Activated CD4-positive, alpha-beta T cell treated with anti-CD3 and anti-CD28 coated beads for 36 hours (primary cell): Measurements from ENCODE around the gene KIAA1217. TPM values are rescaled to one million over a fixed set of nuclear protein-coding genes. Genes with fewer than 3 reads are reported as not detected.

ENCODE experiments used
- ATAC-seq: fragments of 200-7000 bp; cut with Tn5 transposase; one replicate; pipeline ENCODE4 v1.10.0; 2021; ENCODE audit warnings: mild to moderate bottlenecking, moderate library complexity
- CTCF ChIA-PET: fragments of 350-600 bp; sonication (Branson Sonifier 250); formaldehyde crosslinking; loops from one replicate; lab custom pipeline; 2021; ENCODE audit warnings: antibody characterized with exemption; lab: Charles Lee
- POLR2A ChIA-PET: fragments of 350-600 bp; sonication (Branson Sonifier 250); formaldehyde crosslinking; loops from one replicate; lab custom pipeline; 2021; ENCODE audit warnings: antibody characterized with exemption, inconsistent platforms; lab: Charles Lee
- DNase-seq: peaks from one replicate; pipeline ENCODE4 v3.0.0-alpha.2; 2020
- H3K27ac Mint-ChIP-seq: one replicate; pipeline ENCODE4 v1.8.0; 2021; ENCODE audit warnings: mixed read lengths
- H3K27me3 Mint-ChIP-seq: one replicate; pipeline ENCODE4 v1.8.0; 2021; ENCODE audit warnings: mixed read lengths
- H3K36me3 Mint-ChIP-seq: one replicate; pipeline ENCODE4 v1.8.0; 2021; ENCODE audit warnings: low read depth, mixed read lengths
- H3K4me1 Mint-ChIP-seq: one replicate; pipeline ENCODE4 v1.8.0; 2021; ENCODE audit warnings: mixed read lengths
- H3K4me3 Mint-ChIP-seq: one replicate; pipeline ENCODE4 v1.8.0; 2021; ENCODE audit warnings: mild to moderate bottlenecking, moderate library complexity, mixed read lengths
- H3K9me3 Mint-ChIP-seq: one replicate; pipeline ENCODE4 v1.8.0; 2021; ENCODE audit warnings: low read depth, mixed read lengths
- intact Hi-C, 2 experiments: fragments of 100-400 bp; cut with DNase I in 1 of 2; cut with micrococcal nuclease in 1 of 2; formaldehyde crosslinking; loops; one replicate each; pipeline versions ENCODE4 v1.14.2 to v1.15.1; 2022 to 2024; cut with DNase I, micrococcal nuclease
- total RNA-seq, 2 experiments: library from RNA; stranded (reverse); gene quantifications; one replicate each; pipeline ENCODE4 v1.2.3, GENCODE V29; 2021

The KIAA1217 gene
- total RNA-seq, 2 experiments from 2014 or later, result 0.53 to 0.60 TPM

DNA sequence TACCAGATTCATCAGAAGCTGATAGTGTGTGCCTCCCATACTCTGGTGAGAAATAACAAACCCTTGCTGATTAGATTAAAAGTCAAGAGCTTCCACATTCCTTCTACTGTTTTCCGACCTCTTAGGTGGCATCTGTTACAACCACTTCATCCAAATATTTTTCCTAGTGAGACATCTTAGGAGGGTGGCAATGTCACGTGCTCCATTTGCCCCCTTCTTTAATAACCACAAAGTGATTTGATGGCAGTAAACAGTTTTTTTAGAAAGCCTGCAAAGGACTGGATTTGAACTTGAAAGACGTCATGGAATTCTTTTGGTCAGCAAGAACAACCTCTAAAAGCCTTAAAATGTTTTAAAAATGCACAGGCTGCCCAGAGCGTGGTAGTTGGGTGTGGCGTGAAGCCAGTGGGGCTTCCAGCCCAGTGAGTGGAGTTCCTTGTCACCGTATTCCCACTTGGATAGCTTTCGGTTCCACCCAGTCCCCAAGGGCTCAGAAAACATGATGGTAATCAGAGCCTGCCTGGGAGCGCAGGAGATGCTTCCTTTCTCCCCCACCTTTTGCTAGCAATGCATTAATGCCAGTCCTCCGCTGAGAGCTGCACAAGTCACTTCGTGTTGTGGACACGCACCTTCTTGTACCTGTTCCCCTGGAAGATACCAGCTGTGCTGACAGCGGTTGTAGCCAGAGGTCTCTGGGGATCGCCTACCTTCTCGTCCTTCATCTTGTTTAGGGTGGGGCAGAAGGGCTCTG lies 256.4 kb downstream of the KIAA1217 start:
- H3K27ac Mint-ChIP-seq, result no peak overlapping the region
- H3K9me3 Mint-ChIP-seq, result no peaks in the 10 kb centered on the region
- intact Hi-C loops, result loop anchor here (5.0 to 10.0 kb wide), 5 partner anchors 83 to 1130 kb away; partner anchors contain the start of gene KIAA1217 (in 1 of the 2)
- peaks cover 21% of the 10 kb centered on the region for H3K27me3 Mint-ChIP-seq
- POLR2A ChIA-PET, result no interaction called here
- no peak for DNase-seq
- peaks cover 37% of the 10 kb centered on the region for H3K4me1 Mint-ChIP-seq
- CTCF ChIA-PET, result interaction anchor here (0.6 kb wide), 1 partner anchor 54 kb away, joined by 3 read pairs; no protein-coding TSS in a partner anchor
- no peak overlapping the region for H3K4me3 Mint-ChIP-seq
- no peak for ATAC-seq
- H3K36me3 Mint-ChIP-seq, result no peaks in the 10 kb centered on the region

GRCh38 chr10:24465891-24466818 lies 257.2 kb downstream of the KIAA1217 start:
- ChIA-PET CTCF (interaction anchor here (1.0 kb wide), 1 partner anchor 269 kb away, joined by 5 read pairs; no protein-coding TSS in a partner anchor), POLR2A (no interaction called here)
- DNase-seq (peak; percentile 80), ATAC-seq (peak; percentile 79)
- peaks cover 37% of the 10 kb centered on the region for H3K4me1 Mint-ChIP-seq
- intact Hi-C loops, result loop anchor here (1.0 to 10.0 kb wide), 8 partner anchors 17 to 1131 kb away; partner anchors contain the start of gene KIAA1217 (in 2 of the 2)
- H3K27ac Mint-ChIP-seq, result no peak overlapping the region
- H3K36me3 Mint-ChIP-seq, result no peaks in the 10 kb centered on the region
- no peak overlapping the region for H3K4me3 Mint-ChIP-seq
- H3K9me3 Mint-ChIP-seq, result no peaks in the 10 kb centered on the region
- peaks cover 18% of the 10 kb centered on the region for H3K27me3 Mint-ChIP-seq

GRCh38 chr10:24467136-24467535 lies 258.2 kb downstream of the KIAA1217 start:
- Mint-ChIP-seq H3K27ac (no peak overlapping the region), H3K4me3 (no peak overlapping the region), H3K9me3 (no peaks in the 10 kb centered on the region), H3K4me1 (peaks cover 37% of the 10 kb centered on the region), H3K36me3 (no peaks in the 10 kb centered on the region), H3K27me3 (peaks cover 18% of the 10 kb centered on the region)
- intact Hi-C loops, result loop anchor here (2.0 to 10.0 kb wide), 6 partner anchors 85 to 1132 kb away; partner anchors contain the start of gene KIAA1217 (in 2 of the 2)
- CTCF ChIA-PET, result interaction anchor here (1.0 kb wide), 1 partner anchor 270 kb away, joined by 5 read pairs; no protein-coding TSS in a partner anchor
- ATAC-seq, result no peak
- no peak for DNase-seq
- POLR2A ChIA-PET, result no interaction called here

GRCh38 chr10:24467605-24468004 lies 258.7 kb downstream of the KIAA1217 start:
- ATAC-seq (no peak), DNase-seq (no peak)
- no peaks in the 10 kb centered on the region for H3K9me3 Mint-ChIP-seq
- peaks cover 37% of the 10 kb centered on the region for H3K4me1 Mint-ChIP-seq
- H3K4me3 Mint-ChIP-seq, result no peak overlapping the region
- no peaks in the 10 kb centered on the region for H3K36me3 Mint-ChIP-seq
- intact Hi-C loops, result loop anchor here (2.0 to 10.0 kb wide), 6 partner anchors 85 to 1133 kb away; partner anchors contain the start of gene KIAA1217 (in 2 of the 2)
- ChIA-PET CTCF (interaction anchor here (1.0 kb wide), 1 partner anchor 271 kb away, joined by 5 read pairs; no protein-coding TSS in a partner anchor), POLR2A (no interaction called here)
- H3K27ac Mint-ChIP-seq, result no peak overlapping the region
- peaks cover 18% of the 10 kb centered on the region for H3K27me3 Mint-ChIP-seq

DNA sequence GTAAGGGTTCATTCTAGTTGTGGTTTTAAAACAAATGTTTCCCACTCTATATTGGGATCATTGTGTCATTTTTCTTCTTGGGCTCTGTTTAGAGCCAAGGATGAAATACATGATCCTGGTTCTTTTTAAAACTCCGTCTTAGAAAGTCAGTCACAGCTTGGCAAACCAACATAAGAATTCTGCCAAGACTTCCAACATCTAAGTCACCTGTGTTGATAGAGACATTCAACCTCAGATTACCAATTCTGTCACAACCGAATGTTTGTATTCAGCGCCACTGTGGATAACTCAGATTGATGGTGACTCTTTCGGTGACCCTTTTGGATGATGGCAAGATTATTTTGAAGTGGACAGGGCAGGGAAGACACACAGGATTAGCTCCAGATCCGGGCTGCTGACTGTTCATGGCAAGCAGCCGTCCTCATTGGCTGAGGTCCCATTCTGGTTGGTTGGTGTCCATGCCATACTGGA lies 259.4 kb downstream of the KIAA1217 start:
- CTCF ChIA-PET, result no interaction called here
- intact Hi-C loops, result loop anchor here (5.0 to 10.0 kb wide), 5 partner anchors 86 to 1134 kb away; partner anchors contain the start of gene KIAA1217 (in 1 of the 2)
- H3K9me3 Mint-ChIP-seq, result no peaks in the 10 kb centered on the region

DNA sequence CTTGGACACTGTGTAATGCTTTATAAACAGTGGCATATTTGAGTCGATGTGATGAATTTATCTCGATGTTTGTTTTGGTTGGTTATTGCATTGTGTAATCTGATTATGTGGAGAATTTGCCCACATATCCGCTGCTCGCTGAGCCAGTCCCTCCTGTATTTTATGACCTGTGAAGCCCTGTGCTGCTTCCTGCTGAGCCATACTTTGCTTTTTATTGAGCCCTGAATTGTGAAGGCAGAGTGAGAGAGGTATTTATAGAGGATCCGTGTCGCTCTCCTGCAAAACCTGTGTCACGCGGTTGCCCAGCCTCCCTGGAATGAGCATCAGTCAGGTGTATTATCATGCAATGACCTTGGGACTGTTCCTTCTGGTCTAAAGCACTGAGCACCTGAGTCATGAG lies 261.1 kb downstream of the KIAA1217 start:
- no peak for ATAC-seq
- intact Hi-C loops, result loop anchor here (5.0 to 10.0 kb wide), 5 partner anchors 88 to 1135 kb away; partner anchors contain the start of gene KIAA1217 (in 1 of the 2)
- CTCF ChIA-PET, result no interaction called here
- Mint-ChIP-seq H3K27ac (no peak overlapping the region), H3K27me3 (peaks cover 31% of the 10 kb centered on the region), H3K36me3 (no peaks in the 10 kb centered on the region), H3K4me1 (peaks cover 20% of the 10 kb centered on the region), H3K9me3 (no peaks in the 10 kb centered on the region), H3K4me3 (no peak overlapping the region)
- POLR2A ChIA-PET, result no interaction called here
- no peak for DNase-seq

More for the DNA sequence above, 259.4 kb downstream of the KIAA1217 start:
- Mint-ChIP-seq H3K27ac (no peak overlapping the region), H3K4me3 (no peak overlapping the region), H3K4me1 (peaks cover 36% of the 10 kb centered on the region), H3K36me3 (no peaks in the 10 kb centered on the region), H3K27me3 (peaks cover 25% of the 10 kb centered on the region)
- DNase-seq (no peak), ATAC-seq (no peak)
- POLR2A ChIA-PET, result no interaction called here

- no peak overlapping the region for H3K27ac Mint-ChIP-seq
- ChIA-PET CTCF (no interaction called here), POLR2A (no interaction called here)
- no peaks in the 10 kb centered on the region for H3K4me1 Mint-ChIP-seq
- no peaks in the 10 kb centered on the region for H3K9me3 Mint-ChIP-seq
- DNase-seq, result no peak
- no peak overlapping the region for H3K4me3 Mint-ChIP-seq
- intact Hi-C loops, result no loop called here
- no peaks in the 10 kb centered on the region for H3K36me3 Mint-ChIP-seq
- H3K27me3 Mint-ChIP-seq, result peaks cover 20% of the 10 kb centered on the region
- ATAC-seq, result no peak
Observed at GRCh38 chr10:24475598-24475997, 266.7 kb downstream of the KIAA1217 start.

- intact Hi-C loops, result no loop called here
- Mint-ChIP-seq H3K36me3 (no peaks in the 10 kb centered on the region), H3K4me3 (no peak overlapping the region), H3K27me3 (peaks cover 21% of the 10 kb centered on the region), H3K4me1 (no peaks in the 10 kb centered on the region), H3K27ac (no peak overlapping the region), H3K9me3 (no peaks in the 10 kb centered on the region)
- ChIA-PET POLR2A (no interaction called here), CTCF (no interaction called here)
- ATAC-seq, result no peak
- DNase-seq, result no peak
Observed at GRCh38 chr10:24476913-24477701, 268.2 kb downstream of the KIAA1217 start.

DNA sequence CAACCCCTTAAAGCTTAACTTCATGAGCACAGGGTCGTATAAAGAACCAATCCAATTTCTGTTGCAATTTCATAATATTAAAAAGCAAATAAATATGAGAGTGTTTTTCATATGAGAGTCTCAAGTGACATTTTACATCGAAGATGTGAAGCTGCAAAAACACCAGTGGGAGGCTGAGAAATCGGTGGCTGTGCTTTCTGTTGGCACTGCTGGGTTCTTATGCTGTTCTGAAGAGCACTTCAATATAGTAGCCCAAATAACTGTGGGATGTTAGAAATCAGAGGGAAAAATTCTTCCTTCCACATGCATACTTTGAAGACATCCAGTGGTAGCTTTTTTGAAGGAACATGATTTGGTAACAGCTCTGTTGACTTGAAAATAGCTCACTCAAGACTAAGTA lies 269.0 kb downstream of the KIAA1217 start:
- ChIA-PET POLR2A (interaction anchor here (0.6 kb wide), 1 partner anchor 66 kb away, joined by 4 read pairs; no protein-coding TSS in a partner anchor), CTCF (no interaction called here)
- H3K27ac Mint-ChIP-seq, result no peak overlapping the region
- DNase-seq (no peak), ATAC-seq (no peak)
- no peak overlapping the region for H3K4me3 Mint-ChIP-seq
- peaks cover 18% of the 10 kb centered on the region for H3K27me3 Mint-ChIP-seq
- no peaks in the 10 kb centered on the region for H3K36me3 Mint-ChIP-seq
- H3K4me1 Mint-ChIP-seq, result no peaks in the 10 kb centered on the region
- intact Hi-C loops, result no loop called here
- no peaks in the 10 kb centered on the region for H3K9me3 Mint-ChIP-seq

- Mint-ChIP-seq H3K27me3 (peaks cover 9% of the 10 kb centered on the region), H3K9me3 (no peaks in the 10 kb centered on the region), H3K4me1 (peaks cover 3% of the 10 kb centered on the region), H3K36me3 (no peaks in the 10 kb centered on the region), H3K4me3 (no peak overlapping the region), H3K27ac (no peak overlapping the region)
- intact Hi-C loops, result no loop called here
- CTCF ChIA-PET, result no interaction called here
- ATAC-seq (no peak), DNase-seq (no peak)
- POLR2A ChIA-PET, result no interaction called here
Observed at GRCh38 chr10:24479806-24480205, 270.9 kb downstream of the KIAA1217 start.
